ENCODE results near the gene PEPD. TPM values are rescaled to one million over a fixed set of nuclear protein-coding genes. Genes with fewer than 3 reads are reported as not detected.

The PEPD gene
- polyA plus RNA-seq, 1 donor from 2014 or later, result 43.9 TPM

DNA sequence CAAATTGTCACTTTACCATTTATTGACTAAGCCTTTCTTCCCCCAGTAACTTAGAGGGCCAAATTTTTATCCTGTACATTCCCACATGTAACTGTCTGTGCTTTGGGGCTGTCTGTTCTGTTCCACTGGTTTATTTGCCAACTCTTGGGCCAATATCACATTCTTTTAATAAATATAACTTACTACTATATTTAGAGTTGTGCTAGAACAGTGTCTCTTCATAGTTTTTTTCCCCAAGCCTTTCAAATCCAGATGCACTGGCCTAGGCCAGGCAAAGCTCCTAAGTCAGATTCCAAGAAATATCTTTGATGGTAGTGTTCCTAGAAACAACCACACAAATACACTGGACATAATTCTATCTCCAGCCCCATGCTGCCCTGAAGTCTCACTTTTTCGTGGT, 164.0 kb downstream of the PEPD start:
- no peak overlapping the region for H3K4me3 ChIP-seq (ENCODE audit: low read length)
- no peaks in the 10 kb centered on the region for H3K36me3 ChIP-seq (ENCODE audit: insufficient read depth, low read length)
- H3K79me2 ChIP-seq (replicated peaks; ENCODE audit: insufficient read depth, low read length), result no peaks in the 10 kb centered on the region
- H3K27ac ChIP-seq (ENCODE audit: low read length), result no peak overlapping the region
- H4K20me1 ChIP-seq (ENCODE audit: insufficient read depth), result no peaks in the 10 kb centered on the region
- no peaks in the 10 kb centered on the region for H3K27me3 ChIP-seq (ENCODE audit: insufficient read depth, low read depth, low read length)
- no peak overlapping the region for H3K9ac ChIP-seq (ENCODE audit: low read length)
- H2AFZ ChIP-seq (ENCODE audit: low read depth, low read length), result no peak overlapping the region
- no peaks in the 10 kb centered on the region for H3F3A ChIP-seq (ENCODE audit: insufficient read depth, low read length, poor library complexity, severe bottlenecking)
- H3K9me2 ChIP-seq (ENCODE audit: insufficient read depth, low read length), result no peaks in the 10 kb centered on the region
- TF ChIP-seq SMC3 (conservative IDR thresholded peaks at IDR 0.05; ENCODE audit: poor library complexity) (no peak), RAD21 (conservative IDR thresholded peaks at IDR 0.05) (no peak), TAF1 (IDR thresholded peaks at IDR 0.05; ENCODE audit: low read depth) (no peak), POLR2AphosphoS5 (IDR thresholded peaks at IDR 0.05) (no peak), EP300 (conservative IDR thresholded peaks at IDR 0.05; ENCODE audit: poor library complexity, severe bottlenecking) (no peak), EZH2 (IDR thresholded peaks at IDR 0.05; ENCODE audit: borderline replicate concordance, insufficient read depth, low read length, poor library complexity, severe bottlenecking) (no peak), MXI1 (conservative IDR thresholded peaks at IDR 0.05; ENCODE audit: poor library complexity, severe bottlenecking) (no peak)
- TF ChIP-seq, protein P1, sequence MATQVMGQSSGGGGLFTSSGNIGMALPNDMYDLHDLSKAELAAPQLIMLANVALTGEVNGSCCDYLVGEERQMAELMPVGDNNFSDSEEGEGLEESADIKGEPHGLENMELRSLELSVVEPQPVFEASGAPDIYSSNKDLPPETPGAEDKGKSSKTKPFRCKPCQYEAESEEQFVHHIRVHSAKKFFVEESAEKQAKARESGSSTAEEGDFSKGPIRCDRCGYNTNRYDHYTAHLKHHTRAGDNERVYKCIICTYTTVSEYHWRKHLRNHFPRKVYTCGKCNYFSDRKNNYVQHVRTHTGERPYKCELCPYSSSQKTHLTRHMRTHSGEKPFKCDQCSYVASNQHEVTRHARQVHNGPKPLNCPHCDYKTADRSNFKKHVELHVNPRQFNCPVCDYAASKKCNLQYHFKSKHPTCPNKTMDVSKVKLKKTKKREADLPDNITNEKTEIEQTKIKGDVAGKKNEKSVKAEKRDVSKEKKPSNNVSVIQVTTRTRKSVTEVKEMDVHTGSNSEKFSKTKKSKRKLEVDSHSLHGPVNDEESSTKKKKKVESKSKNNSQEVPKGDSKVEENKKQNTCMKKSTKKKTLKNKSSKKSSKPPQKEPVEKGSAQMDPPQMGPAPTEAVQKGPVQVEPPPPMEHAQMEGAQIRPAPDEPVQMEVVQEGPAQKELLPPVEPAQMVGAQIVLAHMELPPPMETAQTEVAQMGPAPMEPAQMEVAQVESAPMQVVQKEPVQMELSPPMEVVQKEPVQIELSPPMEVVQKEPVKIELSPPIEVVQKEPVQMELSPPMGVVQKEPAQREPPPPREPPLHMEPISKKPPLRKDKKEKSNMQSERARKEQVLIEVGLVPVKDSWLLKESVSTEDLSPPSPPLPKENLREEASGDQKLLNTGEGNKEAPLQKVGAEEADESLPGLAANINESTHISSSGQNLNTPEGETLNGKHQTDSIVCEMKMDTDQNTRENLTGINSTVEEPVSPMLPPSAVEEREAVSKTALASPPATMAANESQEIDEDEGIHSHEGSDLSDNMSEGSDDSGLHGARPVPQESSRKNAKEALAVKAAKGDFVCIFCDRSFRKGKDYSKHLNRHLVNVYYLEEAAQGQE (IDR thresholded peaks at IDR 0.05; ENCODE audit: borderline replicate concordance), result no peak
- TF ChIP-seq, protein P2, sequence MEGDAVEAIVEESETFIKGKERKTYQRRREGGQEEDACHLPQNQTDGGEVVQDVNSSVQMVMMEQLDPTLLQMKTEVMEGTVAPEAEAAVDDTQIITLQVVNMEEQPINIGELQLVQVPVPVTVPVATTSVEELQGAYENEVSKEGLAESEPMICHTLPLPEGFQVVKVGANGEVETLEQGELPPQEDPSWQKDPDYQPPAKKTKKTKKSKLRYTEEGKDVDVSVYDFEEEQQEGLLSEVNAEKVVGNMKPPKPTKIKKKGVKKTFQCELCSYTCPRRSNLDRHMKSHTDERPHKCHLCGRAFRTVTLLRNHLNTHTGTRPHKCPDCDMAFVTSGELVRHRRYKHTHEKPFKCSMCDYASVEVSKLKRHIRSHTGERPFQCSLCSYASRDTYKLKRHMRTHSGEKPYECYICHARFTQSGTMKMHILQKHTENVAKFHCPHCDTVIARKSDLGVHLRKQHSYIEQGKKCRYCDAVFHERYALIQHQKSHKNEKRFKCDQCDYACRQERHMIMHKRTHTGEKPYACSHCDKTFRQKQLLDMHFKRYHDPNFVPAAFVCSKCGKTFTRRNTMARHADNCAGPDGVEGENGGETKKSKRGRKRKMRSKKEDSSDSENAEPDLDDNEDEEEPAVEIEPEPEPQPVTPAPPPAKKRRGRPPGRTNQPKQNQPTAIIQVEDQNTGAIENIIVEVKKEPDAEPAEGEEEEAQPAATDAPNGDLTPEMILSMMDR (IDR thresholded peaks at IDR 0.05; ENCODE audit: poor library complexity, severe bottlenecking), result no peak
- H3K9me3 ChIP-seq (ENCODE audit: low read length), result no peaks in the 10 kb centered on the region
- no peak overlapping the region for H3K4me2 ChIP-seq (ENCODE audit: low read length)

DNA sequence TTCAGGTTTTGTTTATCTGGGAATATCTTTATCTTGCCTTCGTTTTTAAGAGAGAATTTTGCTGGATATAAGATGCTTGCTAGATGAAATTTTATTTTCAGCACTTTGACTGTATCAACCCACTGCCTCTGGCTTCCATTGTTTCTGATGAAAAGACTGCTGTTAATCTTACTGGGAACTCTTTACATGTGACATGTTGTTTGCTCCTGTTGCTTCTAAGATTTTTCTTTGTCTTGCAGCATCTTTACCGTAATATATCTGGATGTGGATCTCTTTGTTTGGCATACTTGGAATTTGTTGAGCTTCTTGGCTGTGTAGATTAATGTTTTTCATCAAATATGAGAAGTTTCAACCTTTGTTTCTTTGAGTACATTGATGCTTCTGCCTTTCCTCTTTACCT, 166.1 kb downstream of the PEPD start:
- no peaks in the 10 kb centered on the region for H3K36me3 ChIP-seq (ENCODE audit: insufficient read depth, low read length)
- no peak overlapping the region for H2AFZ ChIP-seq (ENCODE audit: low read depth, low read length)
- H3K79me2 ChIP-seq (replicated peaks; ENCODE audit: insufficient read depth, low read length), result no peaks in the 10 kb centered on the region
- no peaks in the 10 kb centered on the region for H4K20me1 ChIP-seq (ENCODE audit: insufficient read depth)
- H3K9me3 ChIP-seq (ENCODE audit: low read length), result no peaks in the 10 kb centered on the region
- H3K9ac ChIP-seq (ENCODE audit: low read length), result no peak overlapping the region
- H3K27me3 ChIP-seq (ENCODE audit: insufficient read depth, low read depth, low read length), result no peaks in the 10 kb centered on the region
- H3K4me3 ChIP-seq (ENCODE audit: low read length), result no peak overlapping the region
- H3K9me2 ChIP-seq (ENCODE audit: insufficient read depth, low read length), result no peaks in the 10 kb centered on the region
- no peaks in the 10 kb centered on the region for H3F3A ChIP-seq (ENCODE audit: insufficient read depth, low read length, poor library complexity, severe bottlenecking)
- no peak overlapping the region for H3K4me2 ChIP-seq (ENCODE audit: low read length)
- no peak overlapping the region for H3K27ac ChIP-seq (ENCODE audit: low read length)
- no peak for TF ChIP-seq EZH2 (IDR thresholded peaks at IDR 0.05; ENCODE audit: borderline replicate concordance, insufficient read depth, low read length, poor library complexity, severe bottlenecking)
- TF ChIP-seq, protein P1 (IDR thresholded peaks at IDR 0.05; ENCODE audit: borderline replicate concordance), result no peak
- no peak for TF ChIP-seq EP300 (conservative IDR thresholded peaks at IDR 0.05; ENCODE audit: poor library complexity, severe bottlenecking)
- TF ChIP-seq SMC3 (conservative IDR thresholded peaks at IDR 0.05; ENCODE audit: poor library complexity), result no peak
